DMS53 treated with DMSO at 0.1 percent for 48 hours (cell line): Measurements from ENCODE around the gene FCMR.

Experiments used
- DNase-seq: peaks from one replicate; lab custom pipeline; 2025; ENCODE audit not compliant: unreplicated experiment; lab: John Stamatoyannopoulos, UW

Gene FCMR

DNA sequence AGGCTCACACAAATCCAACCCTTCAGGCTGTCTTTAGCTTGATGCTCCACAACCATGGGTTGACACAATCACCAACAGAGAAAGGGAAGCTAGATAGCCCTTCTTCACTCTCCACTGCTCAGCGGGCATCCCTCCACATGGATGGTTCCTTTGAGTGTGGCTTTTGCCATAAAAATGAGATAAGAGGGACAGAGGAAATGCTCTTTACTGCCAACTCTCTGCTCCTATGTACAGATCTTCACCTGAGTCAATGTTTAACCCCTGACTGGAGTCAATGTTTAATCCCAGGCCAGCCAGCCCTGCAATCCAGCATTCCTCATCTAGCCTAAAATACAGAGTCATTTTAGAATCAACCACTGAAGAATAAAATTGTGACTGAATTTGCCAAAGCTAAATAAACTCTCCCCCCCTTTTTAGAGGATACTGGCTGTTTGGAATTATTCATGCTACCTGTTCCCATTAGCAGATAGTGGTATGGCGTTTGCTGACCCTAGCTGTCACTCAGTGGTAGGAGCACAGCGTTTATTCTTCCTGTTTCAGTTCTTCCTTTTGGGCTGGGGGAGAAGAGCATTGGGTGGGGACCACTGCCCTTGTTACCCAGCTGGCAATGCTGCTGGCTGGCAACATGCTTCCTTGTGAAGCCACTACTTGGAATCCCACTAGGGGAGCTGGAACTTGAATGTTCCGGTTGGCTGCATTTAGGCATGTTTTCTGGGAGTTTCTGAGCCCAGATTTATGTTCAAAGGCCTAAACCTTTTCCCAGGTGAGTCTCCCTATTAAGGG lies 29.8 kb upstream of the FCMR start:
- DNase-seq, result peak; percentile 78

GRCh38 chr1:206949641-206950040 lies 27.9 kb upstream of the FCMR start:
- DNase-seq, result no peak

GRCh38 chr1:206949208-206949607 lies 27.5 kb upstream of the FCMR start:
- no peak for DNase-seq

DNA sequence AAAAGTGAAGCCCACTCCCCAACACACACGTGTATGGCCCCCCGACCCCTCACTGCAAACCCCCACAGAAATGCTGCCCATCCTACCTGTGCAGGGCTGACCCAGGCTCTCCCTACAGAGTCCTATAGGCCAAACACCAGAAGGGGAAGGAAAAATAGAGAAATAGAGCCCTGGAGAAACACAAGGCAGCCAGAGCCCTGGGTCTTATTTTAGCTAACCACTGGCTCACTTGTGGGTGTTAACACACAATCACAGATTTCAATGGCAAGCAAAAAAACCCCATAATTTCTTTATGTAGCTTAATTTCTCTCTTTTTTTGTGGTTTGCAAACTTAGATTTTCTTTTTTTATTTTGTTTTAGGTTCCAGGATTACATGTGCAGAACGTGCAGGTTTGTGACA lies 25.5 kb upstream of the FCMR start:
- DNase-seq, result no peak

DNA sequence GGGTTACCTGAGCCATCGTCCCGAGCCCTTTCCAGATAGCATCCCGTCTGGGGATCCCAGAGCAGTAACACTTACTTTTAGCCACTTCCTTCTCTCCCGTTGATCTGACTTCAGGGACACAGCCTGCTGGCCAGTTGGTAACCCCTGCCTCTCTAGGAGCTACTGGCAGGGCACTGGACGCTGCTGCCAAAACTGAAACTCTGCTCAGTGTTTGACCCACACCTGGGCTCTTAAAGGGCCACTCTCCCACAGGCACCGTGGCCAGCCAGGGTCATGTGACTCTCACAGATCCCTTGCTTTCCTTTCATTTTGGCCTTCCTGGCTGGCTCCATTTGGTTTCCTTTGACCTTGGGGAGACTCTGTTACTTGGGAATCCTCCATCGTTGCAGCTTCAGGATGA lies 24.5 kb upstream of the FCMR start, which contains the start of gene PIGR:
PIGR (minus strand) TSS at position 206 of the 400 bp plus-strand sequence. CDS start 5,935 bp downstream, outside the sequence.
- DNase-seq, result no peak

DNA sequence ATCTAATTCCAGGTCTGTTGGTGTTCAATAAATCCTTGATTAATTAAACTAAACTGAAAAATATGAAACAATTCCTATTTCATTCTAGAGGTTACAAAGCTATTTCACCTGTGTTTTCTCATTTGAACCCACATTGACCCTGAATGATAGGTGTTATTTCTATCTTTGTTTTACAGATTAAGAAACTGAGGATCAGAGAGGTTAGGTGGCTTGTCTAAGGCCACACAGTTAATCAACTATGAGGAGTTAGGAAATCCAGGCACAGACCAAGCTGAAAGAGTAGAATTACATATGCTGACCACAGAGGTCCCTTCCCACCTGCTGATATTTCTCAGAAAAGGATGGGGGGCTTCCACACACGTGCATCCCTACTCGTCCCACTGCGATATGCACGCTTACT lies 24.0 kb upstream of the FCMR start:
- no peak for DNase-seq

DNA sequence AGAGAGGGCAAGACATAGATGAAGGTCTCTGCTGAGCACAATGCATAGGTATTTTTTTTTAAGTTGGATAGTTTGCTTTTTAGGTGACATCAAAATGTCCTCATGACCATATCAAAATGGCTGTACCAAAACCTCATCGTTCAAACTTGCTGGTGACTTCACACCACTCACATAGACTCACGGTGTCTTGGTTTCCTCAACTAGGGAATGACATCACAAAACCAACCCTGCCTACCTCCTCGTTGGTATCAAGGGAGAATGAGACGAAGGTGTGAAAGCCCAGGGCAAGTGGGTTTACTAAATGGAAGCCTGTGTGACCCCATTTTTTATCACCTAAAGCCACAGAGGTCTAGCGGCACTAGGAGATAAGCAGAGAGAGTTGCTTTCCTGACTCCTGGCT lies 23.0 kb upstream of the FCMR start:
- no peak for DNase-seq

DNA sequence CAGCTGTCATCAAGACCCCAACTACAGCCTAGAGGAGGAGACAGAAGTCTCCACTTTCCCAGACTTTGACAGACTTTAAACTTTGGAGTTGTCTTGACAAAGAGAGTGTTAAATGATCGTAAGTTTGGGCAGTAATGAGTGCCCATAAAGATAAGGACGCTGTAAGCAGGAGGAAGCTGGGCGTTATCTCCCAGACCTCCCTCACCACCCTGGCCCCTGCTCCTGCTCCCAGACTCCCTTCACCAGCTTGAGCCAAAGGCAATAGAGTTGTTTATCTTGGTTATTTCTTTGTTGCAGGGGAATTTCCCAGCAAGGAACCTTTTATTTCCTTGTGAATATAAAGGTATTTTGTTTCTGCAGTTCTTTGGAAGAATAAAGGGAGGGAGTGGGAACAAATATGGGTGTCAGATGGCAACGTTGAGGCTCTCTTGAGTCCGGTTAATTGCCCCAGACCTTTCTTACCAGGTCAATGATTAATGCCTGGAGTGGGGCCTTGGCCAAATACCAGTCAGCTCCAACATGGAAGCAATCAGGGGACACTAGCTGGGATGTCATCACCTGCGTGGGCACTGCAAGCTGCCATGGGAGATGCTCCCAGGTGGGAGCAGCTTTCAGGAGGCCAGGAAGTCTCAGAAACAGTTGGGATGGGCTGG lies 20.2 kb upstream of the FCMR start:
- DNase-seq, result peak; percentile 26

DNA sequence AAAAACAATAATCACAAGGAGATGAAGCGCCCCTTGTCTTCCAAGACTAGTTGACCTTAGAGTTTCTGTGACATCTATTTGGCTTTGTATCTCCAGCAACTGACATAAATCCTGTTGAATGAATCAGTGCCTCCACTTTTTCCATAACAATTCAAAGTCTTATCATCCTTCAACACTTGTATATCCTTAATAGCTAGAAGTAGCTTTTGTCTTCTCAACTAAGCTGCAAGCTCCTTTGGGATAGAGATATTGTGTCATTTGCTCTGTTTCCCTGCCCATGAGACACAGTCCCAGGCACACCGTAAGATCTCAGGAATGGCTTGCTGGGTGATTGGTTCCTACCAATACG lies 18.8 kb upstream of the FCMR start:
- DNase-seq, result no peak

DNA sequence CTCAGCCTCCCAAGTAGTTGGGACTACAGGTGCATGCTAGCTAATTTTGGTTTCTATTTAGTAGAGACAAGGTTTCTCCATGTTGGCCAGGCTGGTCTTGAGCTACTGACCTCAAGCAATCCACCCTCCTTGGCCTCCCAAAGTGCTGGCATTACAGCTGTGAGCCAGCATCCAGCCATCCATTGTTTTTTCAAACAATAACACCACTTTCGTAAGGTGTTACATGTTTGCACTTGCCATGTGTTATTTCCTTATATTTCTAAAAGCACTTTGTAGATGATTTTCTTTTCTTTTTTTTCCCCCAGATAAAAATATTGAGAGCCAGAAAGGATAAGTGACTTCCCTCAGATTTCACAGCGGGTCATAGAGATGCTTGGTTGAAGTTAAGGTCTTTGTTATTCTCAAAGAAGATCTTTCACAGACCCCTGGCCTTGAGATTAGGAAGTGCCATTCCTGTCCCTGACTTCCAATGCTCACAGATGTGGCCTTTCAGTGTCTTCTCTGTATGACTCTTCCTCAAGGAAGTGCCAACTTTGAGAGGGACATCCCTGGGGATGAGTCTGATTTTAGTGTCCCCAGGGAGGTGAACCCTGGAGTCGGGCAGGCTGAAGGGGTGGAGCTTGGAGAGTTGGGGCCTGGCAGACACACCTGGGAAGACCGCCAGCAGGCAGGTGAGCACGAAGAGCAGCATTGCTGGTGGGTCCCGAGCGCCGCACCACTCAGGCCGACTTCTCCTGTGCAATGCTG lies 18.3 kb upstream of the FCMR start:
- DNase-seq, result no peak

DNA sequence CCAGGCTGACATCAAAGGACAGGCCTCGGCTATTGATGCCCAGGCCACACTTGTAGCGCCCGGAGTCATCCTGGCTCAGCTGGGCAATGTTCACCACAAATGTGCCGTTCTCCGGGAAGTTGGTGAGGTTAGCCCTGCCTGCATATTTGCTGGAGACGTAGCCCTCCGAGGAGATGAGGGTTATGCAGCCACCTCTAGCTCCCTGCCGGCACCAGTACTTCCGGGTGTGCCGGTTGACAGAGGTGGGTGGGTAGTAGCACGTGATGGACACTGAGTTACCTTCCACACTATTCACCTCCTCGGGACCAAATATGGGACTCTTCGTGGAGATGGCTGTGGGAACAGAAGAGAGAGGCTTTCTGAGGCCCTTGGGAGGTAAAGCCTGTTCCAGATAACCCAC lies 17.4 kb upstream of the FCMR start:
- DNase-seq, result no peak

DNA sequence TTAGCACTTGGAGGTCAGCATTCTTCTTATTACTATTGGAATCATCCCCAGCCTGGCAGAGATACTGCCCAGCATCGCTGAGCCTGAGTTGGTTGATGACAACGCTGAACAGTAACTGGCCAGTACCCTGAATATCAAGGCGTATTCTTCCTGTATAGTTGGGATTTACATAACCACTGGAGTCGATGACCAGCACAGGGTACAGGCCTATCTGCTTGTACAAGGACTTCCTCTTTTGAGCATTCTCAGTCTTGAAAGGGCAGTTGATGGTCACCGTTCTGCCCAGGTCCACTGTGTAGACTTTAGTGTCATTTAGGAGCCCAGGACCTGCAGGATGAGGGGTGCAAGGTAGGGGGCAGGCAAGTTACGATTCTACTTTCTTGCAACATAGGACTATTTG lies 15.7 kb upstream of the FCMR start:
- no peak for DNase-seq

GRCh38 chr1:206935491-206936067 lies 13.8 kb upstream of the FCMR start:
- peak; percentile 29 for DNase-seq

- DNase-seq, result peak; percentile 10
Measured at GRCh38 chr1:206933333-206933945, 11.7 kb upstream of the FCMR start.

- DNase-seq, result no peak
Measured at GRCh38 chr1:206932177-206932576, 10.4 kb upstream of the FCMR start.

GRCh38 chr1:206931709-206932108 lies 10.0 kb upstream of the FCMR start:
- no peak for DNase-seq

DNA sequence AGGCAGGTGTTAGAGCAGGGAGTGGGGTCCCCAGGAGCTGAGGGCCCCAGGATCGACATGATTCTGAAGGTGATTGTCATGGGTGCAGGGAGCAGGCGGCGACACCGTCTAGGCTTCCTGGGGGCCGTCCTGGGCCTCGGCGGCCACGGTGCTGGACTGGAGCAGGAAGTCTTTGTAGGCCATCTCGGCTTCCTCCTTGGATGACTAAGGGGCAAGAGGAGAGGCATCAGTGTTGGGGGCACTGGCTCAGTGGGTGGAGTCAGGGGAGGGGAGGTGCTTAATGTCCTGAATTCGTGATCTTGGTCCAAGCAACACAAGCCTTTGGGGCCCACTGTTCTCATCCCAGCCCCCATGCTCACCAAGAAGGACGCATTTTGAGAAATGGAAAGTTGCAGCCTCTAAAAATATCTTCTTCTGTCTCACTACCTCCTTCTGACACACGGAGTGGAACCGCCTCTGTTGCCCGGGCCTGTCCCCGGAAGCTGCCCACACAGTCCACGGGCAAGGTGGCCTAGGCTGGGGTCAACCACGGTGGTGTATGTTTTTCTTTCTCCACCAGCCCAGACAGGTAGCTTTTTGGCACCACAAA lies 8.6 kb upstream of the FCMR start:
- no peak for DNase-seq

GRCh38 chr1:206929524-206929923 lies 7.8 kb upstream of the FCMR start:
- DNase-seq, result no peak

DNA sequence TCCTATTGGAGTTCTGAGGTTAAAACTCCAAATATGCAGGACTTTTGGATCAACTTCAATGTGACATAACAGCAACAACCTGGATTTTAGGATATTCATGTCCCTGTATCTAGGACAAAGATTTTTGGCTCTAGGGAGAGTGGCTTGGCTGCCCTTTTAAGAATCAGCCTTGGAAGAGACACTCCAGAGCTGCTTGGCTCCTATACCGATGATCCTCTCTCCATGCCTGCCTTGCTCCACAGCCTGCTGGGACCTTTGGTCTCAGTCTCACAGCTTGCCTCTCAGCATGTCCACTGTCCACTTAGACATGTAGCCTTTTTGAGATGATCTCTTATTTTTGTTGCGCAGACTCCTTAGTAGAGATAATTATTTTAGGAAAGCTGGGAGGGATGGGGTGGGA lies 4.5 kb upstream of the FCMR start:
- no peak for DNase-seq

- no peak for DNase-seq
Measured at GRCh38 chr1:206925106-206925736, 3.5 kb upstream of the FCMR start.
